Muscle of arm (tissue), 12 donors: ENCODE data around the gene RUNX2. TPM values are rescaled to one million over a fixed set of nuclear protein-coding genes. Genes with fewer than 3 reads are reported as not detected.

ENCODE experiments used
- DNase-seq: peaks from one replicate; pipeline ENCODE4 v3.0.0-alpha.2; 2013
- polyA plus RNA-seq, 12 donors: library from polyadenylated mRNA; unstranded; fragments of 120-200 nt; gene quantifications; one replicate each; pipeline ENCODE4 v1.2.1, GENCODE V29; 2013; ENCODE audit not compliant: insufficient read length in 12 of 12

The RUNX2 gene
- polyA plus RNA-seq, 12 donors: 0.34 to 5.9 (median 1.3) TPM; not detected in 1

DNA sequence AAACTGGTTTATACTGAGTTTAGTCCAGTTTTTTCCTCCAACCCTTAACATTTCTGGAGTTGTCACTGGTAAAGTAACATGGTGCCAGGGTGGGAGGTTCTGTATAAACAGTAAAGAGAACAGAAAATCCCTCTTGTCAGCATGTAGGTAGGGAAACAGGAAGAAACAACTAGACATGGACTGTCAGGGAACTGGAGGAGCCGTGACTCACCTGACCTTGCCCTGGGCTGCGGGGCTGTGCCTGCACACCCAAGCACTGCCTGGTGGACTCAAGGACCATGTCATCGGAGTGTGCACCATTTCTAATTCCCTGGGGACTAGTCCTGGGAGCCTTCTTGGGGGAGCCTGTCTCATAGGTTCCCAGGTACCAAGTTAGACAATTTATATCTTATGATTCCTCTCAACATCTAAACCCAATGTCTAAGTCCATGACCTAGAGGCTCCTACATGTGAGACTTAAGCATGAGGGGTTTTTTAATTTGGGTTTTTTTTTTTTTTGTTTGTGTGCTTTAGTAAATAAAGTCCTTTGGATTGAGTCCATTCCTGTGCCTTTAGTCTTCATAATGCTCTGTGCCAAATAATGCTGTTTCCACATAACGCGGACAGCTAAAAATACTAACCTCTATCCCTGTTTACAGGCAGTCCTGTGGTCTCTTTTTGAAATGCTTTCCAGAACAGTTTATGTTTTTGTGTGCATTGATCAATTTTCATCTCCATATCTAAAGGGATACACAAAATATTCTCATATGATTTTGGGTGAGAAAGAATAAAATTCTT, 186.5 kb downstream of the RUNX2 start:
- DNase-seq: no peak

DNA sequence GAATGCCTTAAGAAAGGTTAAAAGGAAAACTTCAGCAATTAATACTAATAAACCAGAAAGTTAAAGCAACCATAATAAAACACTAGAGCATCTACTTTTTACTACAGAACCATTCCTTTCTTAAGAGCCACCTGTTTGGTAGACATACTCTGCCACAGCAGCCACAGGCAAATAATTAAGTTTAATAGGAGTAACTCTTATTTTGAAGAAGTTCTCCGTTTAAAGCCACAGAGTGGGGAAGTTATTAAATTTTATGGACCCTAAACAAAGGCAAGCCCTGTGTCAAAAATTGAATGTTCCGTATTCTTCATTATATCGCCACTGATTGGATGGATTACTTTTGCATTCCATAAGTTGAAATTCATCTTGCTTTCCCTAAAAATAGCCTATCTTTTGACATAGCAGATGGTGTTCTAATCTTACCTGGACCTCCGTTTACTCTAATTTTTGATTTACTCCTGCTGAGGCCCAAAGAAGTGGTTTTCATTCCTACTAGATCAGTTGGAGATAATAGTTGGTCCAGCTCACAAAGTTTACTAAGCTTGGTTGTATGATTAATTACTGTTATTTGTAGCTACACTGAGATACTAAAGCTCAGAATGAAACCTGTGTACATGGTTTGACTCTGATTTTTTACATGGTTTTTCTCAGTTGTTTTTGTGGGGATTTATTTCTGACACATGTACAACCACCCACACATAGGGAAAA, 190.0 kb downstream of the RUNX2 start:
- DNase-seq: no peak

DNA sequence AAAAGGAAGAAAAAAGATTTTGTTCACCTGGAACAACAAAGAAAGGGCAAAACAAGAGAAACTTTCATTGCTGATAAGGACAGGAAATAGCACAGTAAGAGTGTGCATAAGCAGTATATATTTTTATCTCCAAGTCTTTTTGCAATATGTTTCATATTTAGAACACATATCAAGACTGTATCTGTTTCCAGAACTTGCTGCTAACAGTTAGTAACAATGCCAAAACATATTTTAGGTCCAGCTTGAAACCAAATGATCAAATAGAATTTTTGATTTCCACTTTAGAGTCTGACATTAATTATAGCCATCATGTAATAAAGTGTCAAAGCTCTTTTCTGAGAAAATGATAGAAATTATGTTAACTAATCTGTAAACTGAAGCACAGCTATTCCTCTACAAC, 193.1 kb downstream of the RUNX2 start:
- DNase-seq: no peak

DNA sequence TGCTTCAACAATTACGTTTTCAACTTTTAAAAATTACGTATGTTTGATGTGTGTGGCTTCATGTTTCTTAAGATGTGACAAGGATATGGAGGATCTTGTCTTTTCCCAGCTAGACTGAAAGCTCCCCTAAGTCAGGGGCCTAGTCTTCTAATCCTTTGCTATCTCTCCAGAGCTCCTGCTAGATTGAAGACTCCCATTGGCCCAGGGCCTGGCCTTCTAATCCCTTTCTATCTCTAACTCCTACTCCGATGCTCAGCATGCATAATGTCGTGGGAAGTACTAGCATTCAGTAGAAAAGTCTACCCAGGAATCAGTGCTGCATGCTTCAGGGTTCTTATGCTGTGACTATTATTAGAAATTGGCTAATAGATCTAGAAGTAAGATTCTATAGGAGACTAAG, 194.4 kb downstream of the RUNX2 start:
- DNase-seq: no peak

DNA sequence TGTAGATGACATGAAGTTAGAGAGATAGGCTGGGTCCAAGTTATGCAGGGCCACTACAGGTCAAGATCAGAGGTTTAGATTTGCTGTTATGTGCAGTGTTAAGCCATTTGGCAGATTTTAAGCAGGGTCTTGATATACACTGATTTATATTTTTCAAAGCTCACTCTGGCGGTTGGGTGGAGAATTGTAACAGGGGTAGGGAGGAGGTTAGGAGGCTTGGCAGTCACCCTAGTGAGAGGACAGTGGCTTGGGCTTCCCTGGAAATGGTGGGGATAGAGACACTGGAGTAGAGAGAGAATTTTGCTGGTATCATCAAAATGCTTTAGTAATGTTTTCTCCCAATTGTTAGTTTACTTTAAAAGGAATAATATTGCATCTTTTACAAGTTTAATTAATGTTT, 199.1 kb downstream of the RUNX2 start:
- no peak for DNase-seq

DNA sequence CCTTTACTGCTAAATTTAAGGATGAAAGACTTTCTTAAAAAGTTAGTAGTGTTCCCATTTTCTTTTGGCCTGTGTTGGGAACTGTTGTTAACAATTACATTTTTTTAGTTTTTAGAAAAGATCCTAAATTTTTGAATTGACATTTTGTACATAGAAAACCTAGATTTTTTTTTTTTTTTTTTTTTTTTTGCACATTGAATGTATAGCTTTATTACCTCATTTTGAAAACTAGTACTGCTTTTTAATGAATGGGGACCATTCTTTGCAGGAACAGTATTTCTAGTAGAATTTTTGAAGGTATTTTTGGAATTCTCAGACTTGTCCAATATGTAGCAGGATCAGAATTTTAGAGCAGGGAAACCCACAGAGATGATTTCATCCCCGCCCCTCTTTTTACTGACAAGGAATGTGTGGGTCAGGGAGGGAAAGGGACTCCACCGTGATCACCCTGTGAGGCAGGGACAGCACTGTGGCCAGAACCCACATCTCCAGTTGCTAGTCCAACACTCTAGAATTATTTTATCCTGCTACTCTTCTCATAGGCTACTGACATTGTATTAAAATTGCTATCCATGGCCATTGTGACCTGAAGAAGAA, 204.0 kb downstream of the RUNX2 start:
- no peak for DNase-seq

DNA sequence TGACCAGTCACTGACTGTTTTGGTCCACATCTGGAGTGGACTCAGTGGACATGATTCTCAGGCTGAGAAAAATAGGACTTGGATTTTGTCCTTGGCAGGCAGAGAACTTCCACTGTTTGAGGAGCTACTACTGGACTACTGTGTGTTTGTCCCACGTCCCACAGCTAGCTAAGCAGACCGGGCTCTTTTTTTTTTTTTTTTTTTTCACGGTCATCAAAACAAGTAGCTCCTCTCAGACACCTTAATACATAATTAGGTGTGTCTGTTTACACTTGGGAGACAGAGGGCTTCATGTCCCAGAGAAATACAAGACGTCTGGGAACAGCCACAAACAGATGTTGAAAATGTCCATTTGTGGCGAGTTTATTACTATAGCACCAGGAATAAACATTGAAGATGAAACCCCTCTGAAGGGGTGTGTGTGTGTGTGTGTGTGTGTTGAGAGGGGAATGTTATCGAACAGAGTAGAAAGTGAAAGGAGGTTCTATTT, 204.6 kb downstream of the RUNX2 start:
- DNase-seq: peak; percentile 56

DNA sequence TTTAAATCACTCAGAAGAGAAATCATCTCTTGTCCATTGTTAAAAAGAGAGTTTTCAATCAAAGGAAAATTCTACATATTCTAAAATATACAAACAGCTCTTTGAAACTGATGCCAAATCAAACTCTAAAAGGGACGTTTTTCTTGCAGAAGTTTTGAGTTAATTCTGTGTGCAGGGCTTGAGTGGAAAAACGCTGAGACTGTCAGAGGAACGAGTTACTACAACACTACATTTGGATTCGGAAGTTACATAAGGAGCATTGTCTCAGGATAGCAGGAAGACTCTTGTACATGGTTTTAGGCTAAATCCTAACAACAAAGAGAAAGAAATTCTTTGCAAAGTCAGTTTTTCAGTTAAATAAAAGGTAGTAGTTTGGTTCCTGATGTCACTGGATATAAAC, 205.3 kb downstream of the RUNX2 start:
- DNase-seq: peak; percentile 62

DNA sequence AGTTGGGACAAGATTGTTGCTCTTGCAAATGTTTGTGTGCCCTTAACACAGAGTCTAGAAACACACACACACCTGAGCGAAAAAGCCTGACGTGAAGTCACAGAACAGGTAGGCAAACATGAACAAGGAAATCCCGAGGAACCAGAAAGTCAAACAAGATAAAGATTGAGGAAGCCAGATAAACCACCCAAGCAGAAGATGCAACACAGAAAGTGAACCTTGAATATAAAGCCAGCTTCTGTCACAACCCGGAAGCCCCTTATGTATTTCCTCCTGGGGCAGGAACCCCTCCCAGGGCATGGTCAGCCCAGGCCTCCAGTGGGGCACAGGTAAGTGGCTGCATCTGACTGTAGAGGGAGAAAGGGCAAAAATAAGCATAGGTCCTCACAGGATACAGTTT, 207.8 kb downstream of the RUNX2 start:
- DNase-seq: no peak

DNA sequence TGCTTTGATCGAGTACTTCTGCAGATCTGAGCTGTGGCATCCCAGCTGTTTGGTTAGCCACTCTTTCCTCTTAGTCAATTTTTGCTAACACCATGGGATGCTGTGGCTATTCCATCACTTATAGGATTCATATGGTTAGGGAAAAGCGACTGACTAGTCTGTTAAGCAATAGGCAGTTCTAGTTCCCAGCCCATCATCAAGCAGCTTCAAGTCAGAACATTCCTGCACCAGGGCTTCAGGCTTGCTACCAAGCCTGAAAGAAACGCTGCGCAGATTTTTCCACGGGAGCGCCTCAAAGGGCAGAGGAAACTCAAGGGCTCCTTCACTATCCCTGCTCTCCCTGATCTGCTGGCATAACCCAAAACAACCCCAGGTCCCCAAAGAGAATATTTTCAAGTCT, 209.4 kb downstream of the RUNX2 start:
- DNase-seq: no peak

DNA sequence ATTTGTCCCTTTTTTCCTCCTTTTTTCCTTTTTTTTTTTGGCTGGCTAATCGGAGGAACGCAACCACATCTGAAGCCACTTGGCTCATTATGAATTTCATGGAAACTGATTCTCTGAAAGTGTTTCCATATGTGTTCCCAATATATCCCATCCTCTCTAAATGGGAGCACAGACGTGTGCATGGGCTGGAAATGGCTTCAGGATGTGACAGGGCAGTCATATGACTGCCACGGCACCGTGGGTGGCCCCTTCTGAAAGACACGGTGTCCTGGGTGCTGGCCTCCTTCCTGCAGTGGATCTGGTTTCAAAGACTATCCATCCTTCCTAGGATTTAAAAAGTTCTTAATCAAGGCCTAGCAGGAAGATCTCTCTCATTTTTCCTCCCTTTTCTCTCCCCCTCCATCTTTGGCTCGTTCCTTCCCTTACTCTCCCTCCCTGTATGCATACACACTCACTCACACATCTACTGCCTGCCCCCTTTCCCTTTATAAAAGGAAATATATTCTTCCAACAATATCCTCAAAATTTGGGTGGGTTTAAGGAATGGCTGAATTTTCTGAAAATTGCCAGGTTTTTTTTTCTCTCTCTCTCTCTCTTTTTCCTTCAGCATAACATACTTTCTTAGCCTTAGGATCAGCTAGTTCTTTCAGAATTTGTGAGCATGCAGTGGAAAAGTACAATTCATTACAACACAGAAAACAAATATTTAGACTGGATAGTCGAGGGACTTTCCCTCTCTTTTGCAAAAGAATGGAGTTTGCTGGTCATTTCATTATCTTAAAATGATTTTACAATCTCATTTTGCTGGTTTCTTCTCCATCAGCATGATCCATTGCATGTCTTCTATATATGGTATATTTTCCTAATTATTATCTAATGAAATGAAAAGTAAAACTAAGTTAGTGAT, 210.8 kb downstream of the RUNX2 start:
- peak; percentile 81 for DNase-seq

DNA sequence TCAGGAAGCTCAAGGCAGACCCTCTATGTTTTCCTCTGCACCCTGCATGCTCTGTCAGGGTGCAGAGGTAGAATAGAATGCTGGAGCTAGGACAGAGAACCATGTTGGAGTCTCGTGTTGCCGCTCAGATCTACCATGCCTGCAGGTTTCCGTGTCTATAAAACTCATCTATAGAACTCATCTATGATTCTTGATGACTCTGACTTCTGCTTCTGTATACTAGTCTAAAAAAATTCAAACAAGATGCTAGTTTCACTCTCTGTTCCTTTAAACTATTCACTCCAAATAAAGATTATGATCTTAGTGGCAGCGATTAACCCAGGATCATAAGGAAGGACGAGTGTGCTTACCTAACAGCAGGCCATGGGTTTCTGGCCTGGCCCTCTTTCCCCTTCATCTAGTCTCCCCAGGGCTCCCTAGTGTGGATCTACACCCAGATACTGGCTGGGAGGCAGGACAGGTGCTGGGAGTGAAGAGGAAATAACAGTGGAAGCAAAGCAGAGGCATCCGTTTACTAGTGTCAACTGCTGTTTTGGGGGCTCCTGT, 212.3 kb downstream of the RUNX2 start:
- no peak for DNase-seq

DNA sequence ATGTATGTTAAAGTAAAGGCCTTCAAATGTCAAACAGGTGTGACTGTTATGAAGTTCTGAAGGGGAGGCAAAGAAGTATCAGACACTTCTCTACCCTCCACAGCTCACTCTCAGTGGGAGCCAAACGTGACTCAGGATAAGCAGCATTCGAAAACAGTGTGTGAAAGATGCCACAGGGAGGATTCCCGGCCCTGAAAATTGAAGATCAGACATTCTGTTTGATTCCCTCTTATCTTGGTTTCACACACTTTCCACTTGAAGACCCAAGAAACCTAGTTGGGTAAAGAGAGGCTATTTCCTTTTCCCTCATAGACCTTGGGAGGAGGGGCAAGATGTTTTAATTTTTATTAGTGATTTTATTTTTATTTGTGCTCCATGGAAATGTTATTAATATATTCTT, 213.8 kb downstream of the RUNX2 start:
- DNase-seq: no peak

DNA sequence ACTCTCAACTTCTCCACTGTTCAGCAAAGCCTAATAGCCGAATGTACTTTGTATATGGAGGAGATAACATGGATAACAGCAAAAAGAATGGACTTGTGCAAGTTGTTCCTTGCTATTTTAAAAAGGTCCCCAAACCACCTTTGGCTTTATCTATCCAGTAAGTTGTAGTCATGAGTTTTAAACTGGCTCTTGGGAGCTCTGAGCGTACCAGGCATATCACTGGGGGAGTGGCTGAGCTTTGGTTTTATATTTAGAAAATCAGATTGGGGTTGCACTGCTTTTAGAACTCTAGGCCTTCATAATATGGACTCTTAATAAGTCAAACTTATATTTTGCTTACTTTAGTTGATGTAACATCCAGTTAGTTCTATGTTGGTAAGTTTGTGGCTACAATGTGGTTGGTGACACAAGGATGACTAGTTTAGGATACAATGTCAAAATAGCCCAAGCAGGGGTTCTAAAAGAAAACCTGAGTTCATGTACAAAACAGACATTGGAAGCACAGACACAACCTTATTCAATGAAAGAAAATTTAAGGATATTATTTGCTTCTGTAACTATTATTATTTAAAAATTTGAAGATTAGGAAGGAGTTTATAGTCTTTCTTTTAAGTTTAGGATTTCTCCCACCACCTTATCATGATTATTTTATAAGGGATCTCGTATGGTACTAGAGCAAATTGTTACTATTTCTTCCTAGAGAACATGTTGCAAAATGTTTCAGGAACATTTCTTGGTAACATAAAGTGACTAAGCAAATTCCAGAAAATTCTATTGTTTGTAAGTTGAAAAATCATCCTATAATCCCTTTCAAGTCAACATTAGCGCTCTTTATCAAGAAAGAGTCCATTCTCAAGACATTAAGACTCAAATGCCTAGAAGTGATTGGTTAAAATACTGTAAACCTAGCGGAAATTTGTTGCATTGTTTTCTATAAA, 215.4 kb downstream of the RUNX2 start:
- no peak for DNase-seq

DNA sequence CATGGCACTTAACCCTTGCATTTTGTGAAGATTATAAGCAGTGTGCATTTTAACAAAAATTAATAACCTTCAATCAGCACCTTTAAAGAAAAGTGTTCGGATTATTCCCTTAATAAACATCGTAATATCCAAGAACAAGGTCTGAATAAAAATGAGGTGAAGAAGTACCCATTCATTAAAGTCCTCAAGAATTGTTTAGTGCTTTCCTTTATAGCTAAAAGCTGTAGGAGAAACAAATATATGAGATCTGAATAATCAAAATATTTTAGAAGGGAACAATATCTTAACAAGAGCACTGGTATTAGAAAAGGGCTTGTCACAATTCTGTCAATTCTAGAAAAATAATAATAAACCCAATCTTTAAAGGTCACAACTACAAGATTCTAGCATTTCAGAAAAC, 217.3 kb downstream of the RUNX2 start:
- no peak for DNase-seq

DNA sequence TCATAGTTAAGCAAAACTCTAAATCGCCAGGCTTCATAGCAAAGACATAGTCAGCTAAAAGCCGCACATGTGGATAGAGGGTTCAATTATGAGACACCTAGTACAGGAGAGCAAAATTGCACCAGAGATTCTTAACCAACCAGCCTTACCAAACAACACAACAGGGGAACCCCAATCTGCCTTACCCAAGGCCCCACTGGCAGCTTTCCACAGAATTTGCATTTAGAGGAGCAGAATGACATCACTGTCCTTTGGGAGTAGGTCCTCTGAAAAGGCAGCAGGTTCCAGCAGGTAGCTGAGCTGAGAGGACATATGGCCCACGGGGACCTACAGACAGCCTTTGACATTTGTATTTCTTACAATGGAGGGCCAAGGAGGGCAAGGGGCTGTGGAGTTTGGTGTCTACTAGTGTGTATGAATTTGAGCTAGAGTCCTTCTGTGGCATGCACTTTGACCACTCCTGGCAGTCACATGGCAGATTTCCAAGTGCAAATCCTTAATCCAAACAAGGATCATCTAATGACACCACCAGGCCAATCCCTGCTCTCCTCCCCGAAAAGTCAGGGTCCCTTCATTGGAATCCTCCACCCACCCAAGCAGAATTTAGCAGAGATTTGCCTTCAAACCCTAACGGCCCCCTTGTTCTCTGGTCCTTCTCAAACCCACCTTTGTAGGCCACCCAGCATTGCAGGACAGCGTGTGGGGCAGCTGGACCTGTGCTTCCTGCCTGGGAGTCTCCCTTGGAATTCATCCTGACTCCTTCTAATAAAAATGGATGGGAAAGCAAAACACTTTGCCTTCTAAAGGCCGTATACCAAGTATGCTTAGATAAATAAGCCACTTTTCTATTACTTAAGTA, 220.8 kb downstream of the RUNX2 start:
- DNase-seq: no peak

DNA sequence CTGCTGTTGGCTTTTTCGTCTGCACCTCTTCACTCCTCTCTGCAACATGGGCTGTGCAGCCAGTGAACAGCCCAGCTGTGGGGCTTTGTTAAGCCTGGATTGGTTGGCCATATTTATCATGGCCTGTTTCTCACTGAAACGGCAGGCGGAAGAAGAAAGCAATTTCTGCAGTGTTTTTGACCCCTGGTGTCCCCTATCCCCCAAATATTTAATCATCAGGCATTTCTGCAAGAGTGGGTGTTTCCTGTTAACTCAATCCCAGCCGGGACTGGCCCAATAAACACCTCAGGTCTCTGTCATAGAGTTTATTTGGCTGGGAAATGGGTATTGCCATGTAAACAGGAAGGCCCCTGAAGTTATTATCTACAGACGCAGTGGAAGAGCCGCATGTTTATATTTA, 224.4 kb downstream of the RUNX2 start:
- DNase-seq: no peak

DNA sequence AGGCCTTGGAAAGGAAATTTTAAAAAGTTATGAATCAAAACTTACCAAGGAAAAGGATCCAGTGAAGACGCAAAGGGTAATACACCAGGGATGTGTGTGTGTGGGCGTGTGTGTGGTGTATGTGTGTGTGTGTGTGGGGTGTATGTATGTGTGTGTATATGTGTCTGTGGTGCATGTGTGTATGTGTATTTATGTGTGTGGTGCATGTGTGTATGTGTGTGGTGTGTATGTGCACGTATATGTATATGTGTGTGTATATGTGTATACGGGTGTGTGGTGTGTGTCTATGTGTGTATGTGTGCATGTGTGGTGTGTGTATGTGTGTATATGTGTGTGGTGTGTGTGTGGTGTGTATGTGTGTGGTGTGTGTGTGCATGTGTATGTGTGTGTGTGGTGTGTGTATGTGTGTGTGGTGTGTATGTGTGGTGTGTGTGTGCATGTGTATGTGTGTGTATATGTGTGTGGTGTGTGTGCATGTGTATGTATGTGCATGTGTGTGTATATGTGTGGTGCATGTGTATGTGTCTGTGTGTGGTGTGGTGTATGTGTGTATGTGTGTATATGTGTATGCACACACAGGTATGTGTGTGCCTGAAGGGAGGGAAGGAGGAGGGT, 225.7 kb downstream of the RUNX2 start:
- DNase-seq: no peak

DNA sequence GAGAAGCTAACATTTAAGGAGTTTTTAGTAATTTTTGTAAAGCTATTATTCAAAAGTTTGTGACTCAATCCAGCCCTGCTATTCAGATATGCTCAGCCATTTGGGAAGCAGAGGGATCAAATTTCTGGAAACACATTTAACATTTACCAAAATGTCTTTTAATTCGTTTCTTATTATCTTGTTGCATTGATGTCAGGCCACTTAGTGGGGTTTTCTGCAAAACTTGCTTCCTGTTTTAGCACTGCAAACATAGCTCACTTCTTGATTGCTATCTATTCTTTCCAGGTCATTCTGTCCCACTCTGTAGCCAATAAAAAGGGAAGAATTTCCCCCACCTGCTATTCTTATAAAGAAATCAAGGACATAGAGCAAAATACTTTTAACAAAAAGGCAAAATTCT, 226.5 kb downstream of the RUNX2 start:
- DNase-seq: no peak
